OCI-LY7 (cell line): ENCODE data around the gene FRMD6.

ENCODE experiments used
- EZH2phosphoT487 ChIP-seq: fragments of 200-600 bp; sonication (generic); IDR thresholded peaks from 2 replicates; pipeline ENCODE4 v1.6.1; 2018; ENCODE audit warnings: low read depth, borderline replicate concordance, mild to moderate bottlenecking, mixed run types, antibody characterized with exemption, low read length, moderate library complexity, mixed read lengths
- TF ChIP-seq, protein P1 (sequence below): fragments of 200-600 bp; sonication (generic); conservative IDR thresholded peaks from 2 replicates; pipeline ENCODE4 v1.5.1; 2014; ENCODE audit warnings: mild to moderate bottlenecking, antibody characterized with exemption, low read length, moderate library complexity, mixed read lengths

DNA sequence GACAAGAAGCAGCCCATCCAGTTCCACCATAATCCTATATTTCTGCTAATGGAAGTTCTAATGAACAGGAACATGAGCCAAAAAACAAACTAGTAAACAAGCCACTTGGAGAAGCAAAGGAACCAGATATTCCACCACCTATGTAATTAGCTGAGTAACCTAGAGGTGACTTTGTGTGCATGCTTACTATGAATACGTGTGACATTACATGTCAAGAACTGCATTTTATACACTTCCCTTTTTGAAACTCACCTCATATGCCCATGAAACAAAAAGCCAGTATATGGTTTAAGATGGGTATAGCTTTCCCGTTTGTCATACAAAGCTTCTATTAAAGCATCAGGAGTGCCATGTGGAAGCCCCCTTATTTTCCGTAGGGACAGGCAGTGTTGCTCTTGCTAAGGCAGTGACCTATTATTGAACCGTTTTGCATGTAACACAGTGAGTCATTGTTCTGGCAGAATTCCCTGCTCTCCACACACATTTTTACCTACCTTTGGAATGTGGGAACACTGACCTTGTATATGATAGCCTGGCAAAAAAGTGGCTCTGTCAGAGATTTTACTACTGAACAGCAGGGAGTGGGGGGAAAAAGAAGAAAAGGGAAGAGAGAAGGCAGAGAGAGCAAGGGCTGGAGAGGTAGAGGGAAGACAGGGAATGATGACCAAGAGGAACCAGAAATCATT lies 34.8 kb upstream of the FRMD6 start:
- TF ChIP-seq EZH2phosphoT487, result no peak
- TF ChIP-seq, protein P1, sequence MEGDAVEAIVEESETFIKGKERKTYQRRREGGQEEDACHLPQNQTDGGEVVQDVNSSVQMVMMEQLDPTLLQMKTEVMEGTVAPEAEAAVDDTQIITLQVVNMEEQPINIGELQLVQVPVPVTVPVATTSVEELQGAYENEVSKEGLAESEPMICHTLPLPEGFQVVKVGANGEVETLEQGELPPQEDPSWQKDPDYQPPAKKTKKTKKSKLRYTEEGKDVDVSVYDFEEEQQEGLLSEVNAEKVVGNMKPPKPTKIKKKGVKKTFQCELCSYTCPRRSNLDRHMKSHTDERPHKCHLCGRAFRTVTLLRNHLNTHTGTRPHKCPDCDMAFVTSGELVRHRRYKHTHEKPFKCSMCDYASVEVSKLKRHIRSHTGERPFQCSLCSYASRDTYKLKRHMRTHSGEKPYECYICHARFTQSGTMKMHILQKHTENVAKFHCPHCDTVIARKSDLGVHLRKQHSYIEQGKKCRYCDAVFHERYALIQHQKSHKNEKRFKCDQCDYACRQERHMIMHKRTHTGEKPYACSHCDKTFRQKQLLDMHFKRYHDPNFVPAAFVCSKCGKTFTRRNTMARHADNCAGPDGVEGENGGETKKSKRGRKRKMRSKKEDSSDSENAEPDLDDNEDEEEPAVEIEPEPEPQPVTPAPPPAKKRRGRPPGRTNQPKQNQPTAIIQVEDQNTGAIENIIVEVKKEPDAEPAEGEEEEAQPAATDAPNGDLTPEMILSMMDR, result no peak
